PC-9 (cell line): ENCODE results near the gene USP37.

Experiments
- EZH2 ChIP-seq: fragments of 200-600 bp; sonication (generic); IDR thresholded peaks from 2 replicates; pipeline ENCODE4 v1.8.0; 2017; ENCODE audit warnings: antibody characterized with exemption, low read depth
- TF ChIP-seq, protein P1 (sequence below): fragments of 200-600 bp; sonication (generic); conservative IDR thresholded peaks from 2 replicates; pipeline ENCODE4 v1.6.1; 2017; ENCODE audit warnings: mixed run types, antibody characterized with exemption, mild to moderate bottlenecking, moderate library complexity

DNA sequence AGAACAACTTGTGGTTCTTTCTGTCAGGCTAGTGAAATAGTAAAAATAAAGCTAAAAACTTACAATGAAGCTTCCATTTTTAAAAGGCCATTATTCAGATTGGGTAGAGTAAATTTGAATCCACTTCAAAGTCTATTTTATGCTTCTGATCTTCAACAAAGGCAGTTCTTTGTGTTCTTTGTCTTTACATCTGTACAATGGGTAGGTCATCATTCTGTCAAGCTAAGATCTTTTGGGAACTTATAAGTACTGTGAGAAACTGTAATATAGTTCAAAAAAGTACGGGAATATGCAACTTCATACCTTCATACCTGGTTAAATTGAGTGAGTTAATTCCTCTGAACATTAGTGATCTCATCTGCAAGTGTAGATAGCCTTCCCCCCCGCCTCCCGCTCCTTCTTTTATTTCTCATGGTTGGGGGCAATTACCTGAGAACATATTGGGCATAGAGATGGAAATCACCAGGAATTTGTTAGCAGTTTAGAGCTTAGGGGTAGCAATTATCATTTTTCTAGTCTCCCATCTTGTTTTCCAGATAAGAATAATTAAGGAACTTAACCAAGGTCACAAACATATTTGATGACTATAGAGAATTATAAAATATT, 10.2 kb upstream of the USP37 start:
- TF ChIP-seq, protein P1, sequence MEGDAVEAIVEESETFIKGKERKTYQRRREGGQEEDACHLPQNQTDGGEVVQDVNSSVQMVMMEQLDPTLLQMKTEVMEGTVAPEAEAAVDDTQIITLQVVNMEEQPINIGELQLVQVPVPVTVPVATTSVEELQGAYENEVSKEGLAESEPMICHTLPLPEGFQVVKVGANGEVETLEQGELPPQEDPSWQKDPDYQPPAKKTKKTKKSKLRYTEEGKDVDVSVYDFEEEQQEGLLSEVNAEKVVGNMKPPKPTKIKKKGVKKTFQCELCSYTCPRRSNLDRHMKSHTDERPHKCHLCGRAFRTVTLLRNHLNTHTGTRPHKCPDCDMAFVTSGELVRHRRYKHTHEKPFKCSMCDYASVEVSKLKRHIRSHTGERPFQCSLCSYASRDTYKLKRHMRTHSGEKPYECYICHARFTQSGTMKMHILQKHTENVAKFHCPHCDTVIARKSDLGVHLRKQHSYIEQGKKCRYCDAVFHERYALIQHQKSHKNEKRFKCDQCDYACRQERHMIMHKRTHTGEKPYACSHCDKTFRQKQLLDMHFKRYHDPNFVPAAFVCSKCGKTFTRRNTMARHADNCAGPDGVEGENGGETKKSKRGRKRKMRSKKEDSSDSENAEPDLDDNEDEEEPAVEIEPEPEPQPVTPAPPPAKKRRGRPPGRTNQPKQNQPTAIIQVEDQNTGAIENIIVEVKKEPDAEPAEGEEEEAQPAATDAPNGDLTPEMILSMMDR: no peak
- no peak for TF ChIP-seq EZH2
